ENCODE measurements around the gene TRABD2A.

Gene TRABD2A

GRCh38 chr2:84911135-84911678 is 30.3 kb upstream of the TRABD2A start:
- Histone ChIP-seq H3K23ac (ENCODE audit: low read length) (no peak overlapping the region), H3K4ac (ENCODE audit: low read depth, low read length) (no peak overlapping the region)
- WGBS (ENCODE audit: extremely low coverage, insufficient coverage, insufficient read length) = no CpG with 5 or more reads among the region's 5 CpGs

GRCh38 chr2:84908948-84909713 is 28.2 kb upstream of the TRABD2A start:
- H3K18ac ChIP-seq (ENCODE audit: low read length) = no peak overlapping the region
- no peak overlapping the region for H3K4ac ChIP-seq (ENCODE audit: low read depth, low read length)
- no peak overlapping the region for H4K91ac ChIP-seq (ENCODE audit: low read depth, low read length)
- no peak overlapping the region for H2BK5ac ChIP-seq (ENCODE audit: low read depth, low read length, poor library complexity)
- H2AK5ac ChIP-seq (ENCODE audit: low read length) = no peak overlapping the region
- no peak overlapping the region for H3K14ac ChIP-seq (ENCODE audit: low read length)
- peak overlapping the region; percentile 49 for H3K4me3 ChIP-seq (ENCODE audit: low read depth, low read length)
- H3K79me1 ChIP-seq (ENCODE audit: low read length) = peaks cover 23% of the 10 kb centered on the region
- DNase-seq = no peak
- peaks cover 8 to 13% of the 10 kb centered on the region in 2 experiments for H3K36me3 ChIP-seq (ENCODE audit: control insufficient read depth in 1 of 2, insufficient read depth in 2 of 2, low read length in 2 of 2)
- no peak overlapping the region for H3K27ac ChIP-seq (ENCODE audit: low read depth, low read length)
- no peak overlapping the region for H3K9ac ChIP-seq (ENCODE audit: low read length)
- no CpG with 5 or more reads among the region's 2 CpGs for WGBS (ENCODE audit: extremely low coverage, insufficient coverage, insufficient read length)
- peak overlapping the region; percentile 47 for H3K23ac ChIP-seq (ENCODE audit: low read length)
- H2BK120ac ChIP-seq (ENCODE audit: insufficient read depth, low read length, poor library complexity) = no peak overlapping the region
- H3K79me2 ChIP-seq (ENCODE audit: control insufficient read depth, insufficient read depth, low read length, poor library complexity) = peaks cover 17% of the 10 kb centered on the region
- no peaks in the 10 kb centered on the region for H3K27me3 ChIP-seq (ENCODE audit: insufficient read depth, low read length)
- no peak overlapping the region for H2AFZ ChIP-seq (ENCODE audit: insufficient read depth, low read length, poor library complexity)
- no peak overlapping the region for H2BK12ac ChIP-seq (ENCODE audit: low read length)
- no peak overlapping the region for H3K4me2 ChIP-seq (ENCODE audit: low read length)
- no peak overlapping the region for H4K12ac ChIP-seq (ENCODE audit: low read depth, low read length)
- H4K8ac ChIP-seq (ENCODE audit: low read depth, low read length) = no peak overlapping the region
- H3K4me1 ChIP-seq (ENCODE audit: control insufficient read depth in 1 of 2, insufficient read depth in 2 of 2, low read length in 2 of 2) = peaks cover 0 to 4% of the 10 kb centered on the region in 2 experiments
- H3K9me3 ChIP-seq (ENCODE audit: insufficient read depth, low read depth, low read length) = peaks cover 10% of the 10 kb centered on the region

More at GRCh38 chr2:84911135-84911678, 30.3 kb upstream of the TRABD2A start:
- Histone ChIP-seq H3K4me1 (ENCODE audit: control insufficient read depth in 1 of 2, insufficient read depth in 2 of 2, low read length in 2 of 2) (peaks cover 0 to 4% of the 10 kb centered on the region in 2 experiments), H2AFZ (ENCODE audit: insufficient read depth, low read length, poor library complexity) (no peak overlapping the region), H3K27ac (ENCODE audit: low read depth, low read length) (no peak overlapping the region), H3K14ac (ENCODE audit: low read length) (no peak overlapping the region), H3K9me3 (ENCODE audit: insufficient read depth, low read depth, low read length) (peaks cover 10% of the 10 kb centered on the region), H2AK5ac (ENCODE audit: low read length) (no peak overlapping the region), H3K79me2 (ENCODE audit: control insufficient read depth, insufficient read depth, low read length, poor library complexity) (peaks cover 7% of the 10 kb centered on the region), H3K4me3 (ENCODE audit: low read depth, low read length) (no peak overlapping the region), H3K36me3 (ENCODE audit: control insufficient read depth in 1 of 2, insufficient read depth in 2 of 2, low read length in 2 of 2) (peaks cover 7 to 12% of the 10 kb centered on the region in 2 experiments), H3K9ac (ENCODE audit: low read length) (no peak overlapping the region), H2BK120ac (ENCODE audit: insufficient read depth, low read length, poor library complexity) (no peak overlapping the region), H3K4me2 (ENCODE audit: low read length) (no peak overlapping the region), H3K27me3 (ENCODE audit: insufficient read depth, low read length) (no peaks in the 10 kb centered on the region), H2BK5ac (ENCODE audit: low read depth, low read length, poor library complexity) (no peak overlapping the region), H4K12ac (ENCODE audit: low read depth, low read length) (no peak overlapping the region), H4K91ac (ENCODE audit: low read depth, low read length) (no peak overlapping the region), H2BK12ac (ENCODE audit: low read length) (no peak overlapping the region), H4K8ac (ENCODE audit: low read depth, low read length) (no peak overlapping the region), H3K18ac (ENCODE audit: low read length) (no peak overlapping the region), H3K79me1 (ENCODE audit: low read length) (peaks cover 11% of the 10 kb centered on the region)
- DNase-seq = peak; percentile 52 to 75

GRCh38 chr2:84906900-84907714 is 26.2 kb upstream of the TRABD2A start:
- Histone ChIP-seq H3K4ac (ENCODE audit: low read depth, low read length) (peak overlapping the region; percentile 100), H3K36me3 (ENCODE audit: control insufficient read depth in 1 of 2, insufficient read depth in 2 of 2, low read length in 2 of 2) (peaks cover 8 to 13% of the 10 kb centered on the region in 2 experiments), H4K91ac (ENCODE audit: low read depth, low read length) (peak overlapping the region; percentile 99), H3K79me2 (ENCODE audit: control insufficient read depth, insufficient read depth, low read length, poor library complexity) (peaks cover 17% of the 10 kb centered on the region), H2AK5ac (ENCODE audit: low read length) (no peak overlapping the region), H3K23ac (ENCODE audit: low read length) (no peak overlapping the region), H3K18ac (ENCODE audit: low read length) (peak overlapping the region; percentile 75), H3K9ac (ENCODE audit: low read length) (peak overlapping the region; percentile 95), H3K4me3 (ENCODE audit: low read depth, low read length) (peak overlapping the region; percentile 94), H3K79me1 (ENCODE audit: low read length) (peaks cover 23% of the 10 kb centered on the region), H3K9me3 (ENCODE audit: insufficient read depth, low read depth, low read length) (peaks cover 10% of the 10 kb centered on the region), H4K12ac (ENCODE audit: low read depth, low read length) (no peak overlapping the region), H4K8ac (ENCODE audit: low read depth, low read length) (peak overlapping the region; percentile 98), H3K14ac (ENCODE audit: low read length) (peak overlapping the region; percentile 97), H3K4me2 (ENCODE audit: low read length) (peak overlapping the region; percentile 88), H2AFZ (ENCODE audit: insufficient read depth, low read length, poor library complexity) (no peak overlapping the region), H3K4me1 (ENCODE audit: control insufficient read depth in 1 of 2, insufficient read depth in 2 of 2, low read length in 2 of 2) (peaks cover 0 to 4% of the 10 kb centered on the region in 2 experiments), H3K27me3 (ENCODE audit: insufficient read depth, low read length) (no peaks in the 10 kb centered on the region), H2BK120ac (ENCODE audit: insufficient read depth, low read length, poor library complexity) (peak overlapping the region; percentile 37), H2BK12ac (ENCODE audit: low read length) (no peak overlapping the region), H2BK5ac (ENCODE audit: low read depth, low read length, poor library complexity) (peak overlapping the region; percentile 98), H3K27ac (ENCODE audit: low read depth, low read length) (peak overlapping the region; percentile 83)
- no CpG with 5 or more reads among the region's 15 CpGs for WGBS (ENCODE audit: extremely low coverage, insufficient coverage, insufficient read length)
- peak; percentile 82 to 88 for DNase-seq

GRCh38 chr2:84906108-84906899 is 25.4 kb upstream of the TRABD2A start:
- peaks cover 10% of the 10 kb centered on the region for H3K9me3 ChIP-seq (ENCODE audit: insufficient read depth, low read depth, low read length)
- H2BK5ac ChIP-seq (ENCODE audit: low read depth, low read length, poor library complexity) = peak overlapping the region; percentile 98
- H3K14ac ChIP-seq (ENCODE audit: low read length) = peak overlapping the region; percentile 100
- H3K4ac ChIP-seq (ENCODE audit: low read depth, low read length) = peak overlapping the region; percentile 100
- peaks cover 8 to 13% of the 10 kb centered on the region in 2 experiments for H3K36me3 ChIP-seq (ENCODE audit: control insufficient read depth in 1 of 2, insufficient read depth in 2 of 2, low read length in 2 of 2)
- H2AK5ac ChIP-seq (ENCODE audit: low read length) = peak overlapping the region; percentile 100
- H3K4me2 ChIP-seq (ENCODE audit: low read length) = peak overlapping the region; percentile 88
- H3K18ac ChIP-seq (ENCODE audit: low read length) = peak overlapping the region; percentile 100
- H3K79me2 ChIP-seq (ENCODE audit: control insufficient read depth, insufficient read depth, low read length, poor library complexity) = peaks cover 17% of the 10 kb centered on the region
- no peak overlapping the region for H3K23ac ChIP-seq (ENCODE audit: low read length)
- H2BK120ac ChIP-seq (ENCODE audit: insufficient read depth, low read length, poor library complexity) = peak overlapping the region; percentile 97
- peaks cover 0 to 4% of the 10 kb centered on the region in 2 experiments for H3K4me1 ChIP-seq (ENCODE audit: control insufficient read depth in 1 of 2, insufficient read depth in 2 of 2, low read length in 2 of 2)
- DNase-seq = no peak
- H3K79me1 ChIP-seq (ENCODE audit: low read length) = peaks cover 23% of the 10 kb centered on the region
- peak overlapping the region; percentile 98 for H4K8ac ChIP-seq (ENCODE audit: low read depth, low read length)
- H4K12ac ChIP-seq (ENCODE audit: low read depth, low read length) = peak overlapping the region; percentile 97
- no peaks in the 10 kb centered on the region for H3K27me3 ChIP-seq (ENCODE audit: insufficient read depth, low read length)
- no peak overlapping the region for H2BK12ac ChIP-seq (ENCODE audit: low read length)
- peak overlapping the region; percentile 99 for H4K91ac ChIP-seq (ENCODE audit: low read depth, low read length)
- peak overlapping the region; percentile 83 for H3K27ac ChIP-seq (ENCODE audit: low read depth, low read length)
- peak overlapping the region; percentile 94 for H3K4me3 ChIP-seq (ENCODE audit: low read depth, low read length)
- WGBS (ENCODE audit: extremely low coverage, insufficient coverage, insufficient read length) = no CpG with 5 or more reads among the region's 38 CpGs
- peak overlapping the region; percentile 95 for H3K9ac ChIP-seq (ENCODE audit: low read length)
- H2AFZ ChIP-seq (ENCODE audit: insufficient read depth, low read length, poor library complexity) = peak overlapping the region; percentile 90

Measured in trophoblast cell (in vitro differentiated cells and primary cell).